ENCODE measurements around the gene CADM1.

DNA sequence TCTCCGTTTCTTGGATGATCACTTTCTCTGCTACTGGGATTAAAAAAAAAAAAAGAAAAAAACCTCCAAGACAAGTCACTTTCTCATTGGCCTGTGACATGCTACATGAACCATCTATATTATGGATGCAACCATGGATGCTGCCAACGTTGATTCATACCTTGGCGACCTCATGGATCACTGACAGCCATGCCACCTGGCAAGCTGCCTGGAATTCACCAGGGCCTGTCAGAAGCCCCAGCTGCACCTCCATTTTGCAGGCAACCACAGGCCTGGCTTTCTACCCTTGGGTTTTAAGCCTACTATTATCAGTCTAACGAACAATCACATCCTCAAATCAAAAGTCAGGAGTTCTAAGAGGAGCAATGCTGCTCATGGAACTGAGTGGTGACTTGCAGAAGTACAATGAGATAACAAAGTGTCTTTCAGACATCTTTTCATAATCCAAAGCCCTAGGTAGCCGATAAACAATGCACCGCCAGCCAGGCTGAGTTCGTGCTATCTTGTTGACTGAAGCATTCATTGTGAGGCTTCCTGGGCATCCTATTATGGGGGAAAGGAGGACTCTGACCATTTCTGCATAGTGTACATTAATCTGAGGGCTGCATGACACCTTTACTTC is 48.0 kb upstream of the CADM1 start:
- TF ChIP-seq, protein P1, sequence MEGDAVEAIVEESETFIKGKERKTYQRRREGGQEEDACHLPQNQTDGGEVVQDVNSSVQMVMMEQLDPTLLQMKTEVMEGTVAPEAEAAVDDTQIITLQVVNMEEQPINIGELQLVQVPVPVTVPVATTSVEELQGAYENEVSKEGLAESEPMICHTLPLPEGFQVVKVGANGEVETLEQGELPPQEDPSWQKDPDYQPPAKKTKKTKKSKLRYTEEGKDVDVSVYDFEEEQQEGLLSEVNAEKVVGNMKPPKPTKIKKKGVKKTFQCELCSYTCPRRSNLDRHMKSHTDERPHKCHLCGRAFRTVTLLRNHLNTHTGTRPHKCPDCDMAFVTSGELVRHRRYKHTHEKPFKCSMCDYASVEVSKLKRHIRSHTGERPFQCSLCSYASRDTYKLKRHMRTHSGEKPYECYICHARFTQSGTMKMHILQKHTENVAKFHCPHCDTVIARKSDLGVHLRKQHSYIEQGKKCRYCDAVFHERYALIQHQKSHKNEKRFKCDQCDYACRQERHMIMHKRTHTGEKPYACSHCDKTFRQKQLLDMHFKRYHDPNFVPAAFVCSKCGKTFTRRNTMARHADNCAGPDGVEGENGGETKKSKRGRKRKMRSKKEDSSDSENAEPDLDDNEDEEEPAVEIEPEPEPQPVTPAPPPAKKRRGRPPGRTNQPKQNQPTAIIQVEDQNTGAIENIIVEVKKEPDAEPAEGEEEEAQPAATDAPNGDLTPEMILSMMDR (IDR thresholded peaks at IDR 0.05) = no peak
- no peak for TF ChIP-seq POLR2A (IDR thresholded peaks at IDR 0.05)

Data from right lobe of liver (tissue), 4 donors.